Measurements from ENCODE around the gene NARS2. TPM values are rescaled to one million over a fixed set of nuclear protein-coding genes. Genes with fewer than 3 reads are reported as not detected.

Gene NARS2
- total and polyA plus RNA-seq, 10 of the 15 experiments (the other 5 are each of a cell fraction or from before 2014, with no cell fraction given), result 22.2 to 45.3 (median 36.3) TPM

GRCh38 chr11:78398715-78399114, 175.9 kb downstream of the NARS2 start (continued):
- TF ChIP-seq TCF12 (IDR thresholded peaks at IDR 0.05; ENCODE audit: low read depth, low read length), result no peak
- TF ChIP-seq RB1 (IDR thresholded peaks at IDR 0.05; ENCODE audit: borderline replicate concordance), result no peak
- TF ChIP-seq SMAD1 (IDR thresholded peaks at IDR 0.05; ENCODE audit: low read depth, partially characterized antibody), result no peak

DNA sequence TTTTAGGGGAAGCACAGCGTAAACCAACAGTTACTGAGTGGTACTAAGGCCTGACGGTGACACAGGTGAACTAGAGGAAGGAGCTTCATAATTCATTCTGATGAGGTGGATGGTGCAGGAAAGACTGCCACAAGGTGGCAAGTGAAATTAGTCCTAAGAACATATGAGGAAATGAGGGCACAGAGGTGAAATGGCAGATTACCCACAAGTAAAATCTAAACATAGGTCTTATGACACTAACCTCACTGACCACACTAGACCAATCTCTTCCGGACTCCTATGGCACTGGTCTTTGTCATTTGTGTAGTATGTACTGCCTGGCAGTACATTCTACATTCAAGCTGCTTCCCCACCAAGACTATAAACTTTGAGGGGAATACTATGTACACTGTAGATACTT, 177.3 kb downstream of the NARS2 start:
- WGBS (ENCODE audit: insufficient coverage, insufficient replicate concordance, low lambda C conversion rate, missing lambda C conversion rate), result 19% methylated on average over 3 of the region's 3 CpGs
- no peak overlapping the region for H3K27ac ChIP-seq (ENCODE audit: control insufficient read depth, insufficient read depth)
- H3K36me3 ChIP-seq (ENCODE audit: control insufficient read depth in 2 of 2, insufficient read depth in 2 of 2, low read length in 1 of 2), result no peaks in the 10 kb centered on the region
- RAD21 ChIA-PET (ENCODE audit: unreplicated experiment), result interaction anchor here (1.0 to 2.7 kb wide), 2 partner anchors 19 to 169 kb away, joined by 4 to 7 read pairs; no protein-coding TSS in a partner anchor
- H3K4me2 ChIP-seq (ENCODE audit: control insufficient read depth, insufficient read depth), result no peak overlapping the region
- no peak overlapping the region for H3K4me3 ChIP-seq
- H2AFZ ChIP-seq (ENCODE audit: control insufficient read depth, low read depth, low read length), result no peak overlapping the region; the same call in 1 of the 2 replicates
- in situ Hi-C loops (cut with MboI) (no loop called here), intact Hi-C loops (cut with micrococcal nuclease; ENCODE audit: unreplicated experiment) (no loop called here)
- no peaks in the 10 kb centered on the region for H3K79me2 ChIP-seq (ENCODE audit: control insufficient read depth, insufficient read depth, low read length)
- H4K20me1 ChIP-seq (ENCODE audit: control insufficient read depth, insufficient read depth), result no peaks in the 10 kb centered on the region
- no peaks in the 10 kb centered on the region for H3K27me3 ChIP-seq (replicated peaks in 1 of 2; ENCODE audit: control insufficient read depth in 2 of 2, insufficient read depth in 2 of 2, low read length in 1 of 2)
- H3K9ac ChIP-seq (ENCODE audit: control insufficient read depth, insufficient read depth, low read length), result no peak overlapping the region
- peak; percentile 96 for ATAC-seq
- POLR2A ChIA-PET, result no interaction called here
- no TSS peak for BruUV-seq (replicated peaks)
- H3K4me1 ChIP-seq (ENCODE audit: control insufficient read depth, insufficient read depth, low read length), result peaks cover 4% of the 10 kb centered on the region; the same call in 1 of the 2 replicates
- no peaks in the 10 kb centered on the region for H3K9me3 ChIP-seq (replicated peaks; ENCODE audit: control insufficient read depth, insufficient read depth, low read length)
- FAIRE-seq, result no peak
- SMC1A ChIA-PET (ENCODE audit: uncharacterized antibody, unreplicated experiment), result interaction anchor here (0.5 to 0.7 kb wide), 2 partner anchors 9 to 64 kb away, joined by 3 to 6 read pairs; no protein-coding TSS in a partner anchor
- peak; percentile 70 for DNase-seq (ENCODE audit: low read depth, low spot score)
- CTCF ChIA-PET, result interaction anchor here (0.7 to 2.1 kb wide), 6 partner anchors 8 to 249 kb away, joined by 3 to 9 read pairs (median 5); no protein-coding TSS in a partner anchor
- TF ChIP-seq RUNX3 (IDR thresholded peaks at IDR 0.05; ENCODE audit: low read length) (peak; percentile 58), CEBPB (IDR thresholded peaks at IDR 0.05; ENCODE audit: borderline replicate concordance in 1 of 2, low read depth in 2 of 2, low read length in 2 of 2) (no peak), KLF5 (IDR thresholded peaks at IDR 0.05; ENCODE audit: partially characterized antibody) (no peak), ZBTB33 (IDR thresholded peaks at IDR 0.05) (no peak), CTCF (IDR thresholded peaks at IDR 0.05 in 2 of 3, conservative IDR thresholded peaks at IDR 0.05 in 1 of 3; ENCODE audit: control insufficient read depth in 2 of 3, extremely low read depth in 1 of 3, insufficient read depth in 1 of 3, low read depth in 3 of 3, low read length in 3 of 3) (0 out of 6 replicates have a peak, but pooled peaks of 1 of the 3 experiments have one; percentile 4), NR2F1 (conservative IDR thresholded peaks at IDR 0.05) (0 out of 2 replicates have a peak, but pooled peaks have one; percentile 22), CREM (IDR thresholded peaks at IDR 0.05; ENCODE audit: low read depth) (no peak), ATF7 (IDR thresholded peaks at IDR 0.05; ENCODE audit: low read depth) (no peak)
